Panc1 (cell line): ENCODE measurements around the gene ATP1A1. TPM values are rescaled to one million over a fixed set of nuclear protein-coding genes. Genes with fewer than 3 reads are reported as not detected.

Source experiments
- ATAC-seq: fragments of 200-7000 bp; cut with Tn5 transposase; 2 replicates; pipeline ENCODE4 v1.9.1; 2020; ENCODE audit warnings: mild to moderate bottlenecking, moderate library complexity
- BruUV-seq: library from RNA; stranded (reverse); fragments of 400-500 nt; replicated peaks from 2 replicates; lab custom pipeline; 2021; lab: Mats Ljungman, UMichigan
- CTCF ChIA-PET: fragments of 300-600 bp; sonication (Branson Sonifier 250); formaldehyde crosslinking; loops from one replicate; lab custom pipeline; 2022; ENCODE audit warnings: antibody characterized with exemption; lab: Charles Lee
- POLR2A ChIA-PET: fragments of 300-600 bp; sonication (Branson Sonifier 250); formaldehyde crosslinking; loops from one replicate; lab custom pipeline; 2022; ENCODE audit warnings: antibody characterized with exemption; lab: Charles Lee
- DNase-seq: peaks from one replicate; pipeline ENCODE4 v3.0.0-alpha.2; 2010; ENCODE audit warnings: low read depth, low spot score
- H3K27ac ChIP-seq: 2 replicates; pipeline ENCODE4 v1.5.1; 2011; ENCODE audit warnings: mild to moderate bottlenecking, low read length, inconsistent platforms
- H3K27me3 ChIP-seq: fragments of 200-500 bp; sonication (Bioruptor generic); 2 replicates; pipeline ENCODE4 v1.6.0; 2014; ENCODE audit warnings: low read length, inconsistent platforms; ENCODE audit not compliant: control insufficient read depth, insufficient read depth
- H3K36me3 ChIP-seq: fragments of 200-500 bp; sonication (Bioruptor generic); 2 replicates; pipeline ENCODE4 v1.5.1; 2014; ENCODE audit warnings: inconsistent platforms, mild to moderate bottlenecking, low read length, moderate library complexity; ENCODE audit not compliant: control insufficient read depth, insufficient read depth
- H3K4me1 ChIP-seq: 2 replicates; pipeline ENCODE4 v1.5.1; 2011; ENCODE audit warnings: inconsistent platforms, mild to moderate bottlenecking, low read length, moderate library complexity; ENCODE audit not compliant: control insufficient read depth, insufficient read depth
- H3K4me3 ChIP-seq, 2 experiments: 2 replicates each; pipeline ENCODE4 v1.5.1; 2011 to 2012; ENCODE audit warnings: low read depth in 2 of 2, low read length in 2 of 2, mild to moderate bottlenecking in 2 of 2, inconsistent platforms in 1 of 2, moderate library complexity in 1 of 2
- H3K9me3 ChIP-seq: fragments of 200-500 bp; sonication (Bioruptor generic); 2 replicates; pipeline ENCODE4 v1.5.1; 2014; ENCODE audit warnings: low read depth, mild to moderate bottlenecking, inconsistent platforms, low read length, moderate library complexity; ENCODE audit not compliant: control insufficient read depth, insufficient read depth
- CTCF ChIP-seq: fragments of 450-650 bp; IDR thresholded peaks from 2 replicates; pipeline ENCODE4 v1.5.1; 2017; ENCODE audit warnings: mild to moderate bottlenecking
- POLR2AphosphoS5 ChIP-seq: IDR thresholded peaks from 2 replicates; pipeline ENCODE4 v1.6.1; 2012; ENCODE audit warnings: mild to moderate bottlenecking, low read depth, low read length, moderate library complexity
- REST ChIP-seq, 2 experiments: IDR thresholded peaks; 2 replicates each; pipeline ENCODE4 v1.6.1; 2011 to 2012; ENCODE audit warnings: low read depth in 2 of 2, control low read depth in 1 of 2, low read length in 1 of 2, mild to moderate bottlenecking in 1 of 2, moderate library complexity in 1 of 2; ENCODE audit not compliant: insufficient read depth in 1 of 2
- SIN3A ChIP-seq: IDR thresholded peaks from 2 replicates; pipeline ENCODE4 v1.6.1; 2012; ENCODE audit warnings: low read depth, mild to moderate bottlenecking, low read length, moderate library complexity, borderline replicate concordance; ENCODE audit not compliant: insufficient read depth
- TCF7L2 ChIP-seq: IDR thresholded peaks from 2 replicates; pipeline ENCODE4 v1.6.1; 2011; ENCODE audit warnings: mild to moderate bottlenecking, low read depth, low read length, inconsistent platforms
- in situ Hi-C: cut with HindIII; loops from 2 replicates; pipeline ENCODE4 v1.10.0; 2016; ENCODE audit warnings: low sequenced_read_pairs, low pct_unique_long_range_greater_than_20kb
- intact Hi-C: fragments of 100-400 bp; cut with micrococcal nuclease; formaldehyde crosslinking; loops from one replicate; pipeline ENCODE4 v1.10.0; 2022; ENCODE audit not compliant: unreplicated experiment
- total RNA-seq: library from RNA; stranded (reverse); gene quantifications from one replicate; pipeline ENCODE4 v1.2.1, GENCODE V29; 2021; ENCODE audit not compliant: unreplicated experiment

ATP1A1 gene
- total RNA-seq, 1 experiment from 2014 or later = 131 TPM

DNA sequence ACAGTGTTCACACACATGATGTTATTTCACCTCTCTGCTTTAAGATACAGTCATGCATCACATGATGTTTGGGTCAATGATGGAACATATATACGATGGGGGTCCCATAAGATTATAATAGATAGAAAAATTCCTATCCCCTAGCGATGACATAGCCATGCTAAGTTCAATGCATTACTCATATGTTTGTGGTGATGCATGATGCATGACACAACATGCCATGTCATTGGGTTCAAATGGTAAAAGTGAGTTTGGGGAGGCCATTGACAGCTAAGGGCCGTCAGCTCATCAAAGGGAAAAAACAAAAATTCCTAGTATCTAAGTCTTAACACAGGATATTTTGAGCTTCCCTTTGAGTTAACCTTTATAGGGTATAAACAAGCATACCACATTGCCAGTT, 73.6 kb downstream of the ATP1A1 start:
- Histone ChIP-seq H3K9me3 (no peaks in the 10 kb centered on the region), H3K36me3 (no peaks in the 10 kb centered on the region), H3K27ac (no peak overlapping the region), H3K4me3 (no peak overlapping the region), H3K4me1 (no peaks in the 10 kb centered on the region), H3K27me3 (no peaks in the 10 kb centered on the region; the same call in 1 of the 2 replicates)
- in situ Hi-C loops = no loop called here
- TF ChIP-seq SIN3A = no peak
- TF ChIP-seq POLR2AphosphoS5 = no peak
- no peak for TF ChIP-seq REST (IDR thresholded peaks at IDR 0.05; ENCODE audit: insufficient read depth in 1 of 2, low read depth in 2 of 2, low read length in 1 of 2)
- TF ChIP-seq CTCF = no peak
- no peak for TF ChIP-seq TCF7L2
- no peak for DNase-seq
- BruUV-seq = no TSS peak
- POLR2A ChIA-PET = no interaction called here
- intact Hi-C loops = no loop called here
- ATAC-seq = no peak
- CTCF ChIA-PET = no interaction called here

DNA sequence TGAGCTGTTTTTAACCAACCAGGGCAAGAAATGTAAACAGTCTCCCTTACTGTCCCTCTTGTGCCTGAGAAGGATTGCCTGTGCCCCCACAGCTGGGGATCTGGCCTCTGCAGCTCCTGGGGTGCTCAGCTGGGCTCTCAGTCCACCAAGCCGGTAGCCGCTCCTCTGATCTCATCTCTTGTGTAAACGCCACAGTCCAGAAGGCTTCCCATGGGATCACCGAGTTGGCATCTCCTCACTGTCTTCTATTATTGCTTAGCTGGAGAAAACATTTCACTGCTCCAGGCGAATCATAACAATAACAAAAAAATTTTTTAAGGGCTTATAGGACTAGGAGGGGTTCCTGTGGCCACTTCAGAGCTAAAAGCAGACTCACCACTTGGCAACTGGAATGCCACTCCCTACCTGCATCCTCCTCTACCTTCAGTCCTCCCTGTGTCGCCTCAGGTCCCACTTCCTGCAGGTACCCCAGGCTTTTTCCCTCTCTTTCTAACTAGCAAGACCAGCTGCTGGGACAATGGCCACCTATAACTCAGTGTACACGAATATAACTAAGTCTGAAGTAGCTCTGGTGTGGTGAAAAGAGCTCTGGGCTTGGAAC, 75.8 kb downstream of the ATP1A1 start:
- ChIA-PET POLR2A (no interaction called here), CTCF (no interaction called here)
- H3K27me3 ChIP-seq = no peaks in the 10 kb centered on the region; the same call in 1 of the 2 replicates
- H3K36me3 ChIP-seq = no peaks in the 10 kb centered on the region
- H3K27ac ChIP-seq = no peak overlapping the region
- DNase-seq (no peak), ATAC-seq (no peak)
- intact Hi-C loops = no loop called here
- TF ChIP-seq POLR2AphosphoS5 (no peak), TCF7L2 (no peak), CTCF (no peak), SIN3A (no peak)
- H3K9me3 ChIP-seq = no peaks in the 10 kb centered on the region
- BruUV-seq = no TSS peak
- H3K4me3 ChIP-seq = no peak overlapping the region
- in situ Hi-C loops = no loop called here
- no peaks in the 10 kb centered on the region for H3K4me1 ChIP-seq
